ENCODE measurements around the gene HOXB9. TPM values are rescaled to one million over a fixed set of nuclear protein-coding genes. Genes with fewer than 3 reads are reported as not detected.

Gene HOXB9
- total RNA-seq, 1 donor from 2014 or later: 0.20 TPM

DNA sequence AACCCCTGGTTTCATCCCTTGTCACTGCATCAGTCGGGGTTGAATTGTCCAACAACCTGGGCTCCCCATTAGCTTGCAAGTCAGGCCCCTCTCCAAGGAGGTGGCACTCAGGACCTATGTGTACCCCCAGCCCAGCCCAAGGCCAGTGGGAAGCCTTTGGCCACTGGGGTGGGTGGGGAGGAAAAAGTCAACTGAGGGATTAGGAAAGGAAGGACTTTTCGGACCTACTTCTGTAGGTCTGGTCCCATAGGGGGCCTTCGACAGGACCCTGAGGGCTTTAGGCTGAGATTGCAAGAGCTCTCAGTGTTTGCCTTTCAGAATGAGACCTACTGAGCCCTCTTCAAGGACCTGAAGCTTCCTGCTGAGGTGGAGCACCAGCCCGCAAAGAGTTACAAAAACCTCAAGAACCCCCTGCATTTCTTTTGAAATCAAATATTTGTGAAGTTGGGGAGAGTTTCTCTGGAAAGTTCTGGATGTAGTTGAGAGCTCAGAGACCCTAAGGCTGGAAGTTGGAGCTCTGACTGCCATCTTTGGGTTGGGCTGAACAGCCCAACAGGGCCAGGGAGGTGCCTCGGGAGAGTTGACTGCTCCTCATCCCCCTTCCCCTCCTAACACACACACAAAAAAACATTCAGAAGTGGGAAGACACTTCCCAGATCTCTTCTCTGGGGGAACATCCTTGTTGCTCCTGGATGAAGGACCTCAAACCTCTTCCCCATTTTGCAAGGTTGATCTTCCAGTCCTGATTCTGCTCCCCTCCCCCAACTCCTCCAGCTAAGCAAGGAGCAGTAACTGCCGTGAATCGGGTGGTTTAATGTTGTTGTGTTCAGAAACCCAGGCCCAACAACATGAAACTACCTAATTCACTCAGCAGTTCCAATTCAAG lies 5.8 kb upstream of the HOXB9 start:
- Mint-ChIP-seq H3K36me3 (ENCODE audit: low read depth) (peaks cover 1% of the 10 kb centered on the region), H3K9me3 (ENCODE audit: low read depth) (no peaks in the 10 kb centered on the region), H3K4me1 (ENCODE audit: low read depth) (peaks cover 4% of the 10 kb centered on the region), H3K27ac (ENCODE audit: unreplicated experiment) (no peak overlapping the region), H3K27me3 (ENCODE audit: low read depth) (peaks cover 90% of the 10 kb centered on the region), H3K4me3 (ENCODE audit: unreplicated experiment) (no peak overlapping the region)
- no peak for DNase-seq (ENCODE audit: low spot score)
- TF ChIP-seq, protein P1, sequence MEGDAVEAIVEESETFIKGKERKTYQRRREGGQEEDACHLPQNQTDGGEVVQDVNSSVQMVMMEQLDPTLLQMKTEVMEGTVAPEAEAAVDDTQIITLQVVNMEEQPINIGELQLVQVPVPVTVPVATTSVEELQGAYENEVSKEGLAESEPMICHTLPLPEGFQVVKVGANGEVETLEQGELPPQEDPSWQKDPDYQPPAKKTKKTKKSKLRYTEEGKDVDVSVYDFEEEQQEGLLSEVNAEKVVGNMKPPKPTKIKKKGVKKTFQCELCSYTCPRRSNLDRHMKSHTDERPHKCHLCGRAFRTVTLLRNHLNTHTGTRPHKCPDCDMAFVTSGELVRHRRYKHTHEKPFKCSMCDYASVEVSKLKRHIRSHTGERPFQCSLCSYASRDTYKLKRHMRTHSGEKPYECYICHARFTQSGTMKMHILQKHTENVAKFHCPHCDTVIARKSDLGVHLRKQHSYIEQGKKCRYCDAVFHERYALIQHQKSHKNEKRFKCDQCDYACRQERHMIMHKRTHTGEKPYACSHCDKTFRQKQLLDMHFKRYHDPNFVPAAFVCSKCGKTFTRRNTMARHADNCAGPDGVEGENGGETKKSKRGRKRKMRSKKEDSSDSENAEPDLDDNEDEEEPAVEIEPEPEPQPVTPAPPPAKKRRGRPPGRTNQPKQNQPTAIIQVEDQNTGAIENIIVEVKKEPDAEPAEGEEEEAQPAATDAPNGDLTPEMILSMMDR (IDR thresholded peaks at IDR 0.05): no peak

DNA sequence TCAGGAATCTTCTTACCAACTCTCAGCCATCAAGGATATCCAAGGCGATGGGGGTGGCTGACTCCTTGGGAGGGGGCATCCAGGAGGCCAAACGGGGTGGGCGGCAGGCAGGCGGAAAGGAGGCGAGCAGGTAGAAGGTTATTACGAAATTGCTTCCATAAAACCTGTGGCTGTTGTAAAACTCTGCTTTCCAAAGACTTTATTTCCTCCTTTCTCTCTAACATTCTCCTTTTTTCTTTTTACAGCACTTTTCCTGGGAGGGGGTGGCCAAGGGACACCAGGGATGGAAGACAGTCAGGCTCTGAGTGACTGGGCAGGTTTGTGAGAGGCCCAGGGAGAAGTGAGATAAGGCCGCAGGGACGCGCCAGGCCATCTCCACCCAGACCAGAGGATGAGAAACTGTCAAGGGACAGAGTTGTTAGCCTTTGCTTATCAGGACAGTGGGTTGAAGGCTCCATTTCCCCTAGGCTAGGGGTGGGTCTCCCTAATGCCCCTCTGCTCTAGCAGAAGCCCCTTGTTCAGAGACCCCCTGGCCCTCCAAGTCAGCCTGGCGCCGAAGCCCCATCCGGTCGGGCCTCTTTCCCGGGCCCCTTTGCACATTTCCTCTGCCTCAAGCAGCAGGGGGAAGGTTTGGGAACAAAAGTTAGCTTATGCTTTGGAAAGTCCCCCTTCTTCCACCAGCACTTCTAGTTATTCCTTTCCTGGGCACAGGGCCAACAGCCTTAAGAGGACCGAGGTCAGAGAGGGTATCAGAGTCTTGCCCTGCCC lies 5.0 kb upstream of the HOXB9 start:
- H3K4me1 Mint-ChIP-seq (ENCODE audit: low read depth): peaks cover 3% of the 10 kb centered on the region
- H3K27me3 Mint-ChIP-seq (ENCODE audit: low read depth): peaks cover 89% of the 10 kb centered on the region
- H3K9me3 Mint-ChIP-seq (ENCODE audit: low read depth): no peaks in the 10 kb centered on the region
- TF ChIP-seq, protein P1 (IDR thresholded peaks at IDR 0.05): no peak
- no peak overlapping the region for H3K4me3 Mint-ChIP-seq (ENCODE audit: unreplicated experiment)
- no peak overlapping the region for H3K27ac Mint-ChIP-seq (ENCODE audit: unreplicated experiment)
- DNase-seq (ENCODE audit: low spot score): no peak
- H3K36me3 Mint-ChIP-seq (ENCODE audit: low read depth): peaks cover 1% of the 10 kb centered on the region

DNA sequence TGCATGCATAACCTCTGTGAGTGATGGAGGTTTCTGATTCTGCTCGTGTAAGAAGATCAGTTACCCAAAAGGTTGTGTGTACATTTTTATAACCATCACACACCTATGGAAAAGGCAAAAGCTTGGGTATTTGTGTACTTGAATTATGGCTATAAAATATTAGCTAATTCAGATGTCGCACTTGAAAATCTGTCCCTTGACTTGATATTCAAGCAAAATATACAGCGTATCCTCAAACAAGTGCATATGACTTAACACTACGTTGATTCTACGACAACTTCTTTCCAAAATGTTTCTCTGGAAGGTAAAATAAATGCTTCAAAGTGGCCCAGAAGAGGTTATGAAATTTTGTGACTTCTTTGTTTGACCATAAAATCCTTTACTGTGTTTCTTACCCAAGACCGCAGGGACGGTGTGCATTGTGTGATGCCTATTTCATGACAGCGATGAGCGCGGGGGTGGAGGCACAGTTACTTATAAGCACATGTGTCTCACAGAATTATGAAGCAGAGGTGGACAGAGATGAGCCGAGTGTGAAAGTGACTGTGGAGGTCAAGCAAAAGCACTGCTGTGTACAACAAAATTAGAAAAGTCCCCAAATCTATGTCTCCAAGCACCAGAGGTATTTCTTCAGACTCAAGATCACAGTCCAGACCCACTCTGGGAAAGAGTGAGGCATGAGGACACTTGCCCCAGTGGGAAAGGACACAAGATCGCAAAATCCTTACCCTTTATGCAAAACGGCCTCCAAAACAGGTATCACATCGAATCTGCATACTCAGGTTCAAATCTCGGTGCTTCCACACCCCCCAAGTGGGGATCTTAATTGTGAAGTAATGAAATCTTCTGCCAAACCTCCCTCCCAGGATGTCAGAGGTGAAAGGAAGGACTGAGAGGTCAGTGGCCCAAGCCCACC lies 4.1 kb upstream of the HOXB9 start:
- Mint-ChIP-seq H3K36me3 (ENCODE audit: low read depth) (peaks cover 1% of the 10 kb centered on the region), H3K27me3 (ENCODE audit: low read depth) (peaks cover 84% of the 10 kb centered on the region), H3K27ac (ENCODE audit: unreplicated experiment) (no peak overlapping the region), H3K4me1 (ENCODE audit: low read depth) (peaks cover 8% of the 10 kb centered on the region), H3K4me3 (ENCODE audit: unreplicated experiment) (no peak overlapping the region), H3K9me3 (ENCODE audit: low read depth) (no peaks in the 10 kb centered on the region)
- TF ChIP-seq, protein P1 (IDR thresholded peaks at IDR 0.05): no peak
- DNase-seq (ENCODE audit: low spot score): no peak

DNA sequence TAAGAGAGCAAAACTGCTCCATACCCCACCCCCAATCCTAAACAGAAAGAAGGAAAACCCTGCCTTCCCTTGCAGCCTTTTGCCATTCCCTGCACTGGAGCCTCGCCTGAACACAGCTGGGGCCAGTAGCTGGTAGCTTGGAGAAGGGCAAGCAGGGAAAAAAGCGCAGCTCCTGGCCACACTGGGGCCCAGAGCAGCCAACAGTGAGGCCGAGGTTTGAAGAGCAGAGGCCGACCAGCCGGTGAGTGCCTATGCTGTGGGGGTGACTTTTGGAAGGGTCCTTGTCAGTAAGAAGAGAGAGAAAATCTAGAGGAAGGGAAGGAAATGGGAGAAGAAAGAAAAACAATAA lies 3.2 kb upstream of the HOXB9 start:
- Mint-ChIP-seq H3K36me3 (ENCODE audit: low read depth) (peaks cover 1% of the 10 kb centered on the region), H3K27ac (ENCODE audit: unreplicated experiment) (no peak overlapping the region), H3K4me3 (ENCODE audit: unreplicated experiment) (no peak overlapping the region), H3K4me1 (ENCODE audit: low read depth) (peaks cover 8% of the 10 kb centered on the region), H3K9me3 (ENCODE audit: low read depth) (no peaks in the 10 kb centered on the region), H3K27me3 (ENCODE audit: low read depth) (peaks cover 78% of the 10 kb centered on the region)
- TF ChIP-seq, protein P1 (IDR thresholded peaks at IDR 0.05): no peak
- no peak for DNase-seq (ENCODE audit: low spot score)
